HG03558 (cell line): Measurements from ENCODE around the gene MITF.

ENCODE experiments used
- ATAC-seq: cut with Tn5 transposase; IDR thresholded peaks from one replicate; pipeline ENCODE4 v1.9.1; 2021; ENCODE audit warnings: moderate number of reproducible peaks; ENCODE audit not compliant: unreplicated experiment; ENCODE audit errors: extremely low read depth

Gene MITF

DNA sequence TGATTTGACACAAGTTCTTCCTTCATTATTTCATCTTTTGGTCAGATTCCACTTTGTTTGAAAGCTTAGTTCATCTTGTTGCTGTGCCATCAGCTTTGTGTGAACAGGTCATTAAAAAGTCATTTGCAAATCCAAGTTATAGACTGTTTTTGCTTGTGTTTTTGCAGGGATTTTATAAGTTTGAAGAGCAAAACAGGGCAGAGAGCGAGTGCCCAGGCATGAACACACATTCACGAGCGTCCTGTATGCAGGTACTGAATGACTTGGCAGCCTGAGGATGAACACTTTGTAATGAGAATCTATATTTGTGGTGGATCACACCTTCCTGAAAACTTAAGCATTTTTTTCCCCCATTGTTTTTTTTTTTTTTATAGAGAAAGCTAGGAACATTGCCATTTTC lies 199.7 kb downstream of the MITF start:
- no peak for ATAC-seq

DNA sequence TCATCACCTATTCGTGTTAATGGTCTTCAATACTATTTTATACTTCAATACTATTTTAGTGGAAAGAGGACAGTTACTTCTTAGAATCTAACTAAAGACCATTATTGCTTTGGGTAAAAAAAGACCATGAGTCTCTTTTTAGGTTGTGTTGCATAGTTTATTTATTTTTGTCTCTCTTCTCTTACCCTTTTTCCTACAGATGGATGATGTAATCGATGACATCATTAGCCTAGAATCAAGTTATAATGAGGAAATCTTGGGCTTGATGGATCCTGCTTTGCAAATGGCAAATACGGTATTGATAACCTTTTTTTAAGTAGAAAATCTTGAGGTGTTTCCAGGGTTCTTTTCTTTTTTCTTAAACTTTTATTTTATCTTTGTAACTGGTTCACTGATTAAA lies 201.8 kb downstream of the MITF start:
- no peak for ATAC-seq

GRCh38 chr3:69941439-69942176 lies 202.3 kb downstream of the MITF start:
- ATAC-seq: no peak

DNA sequence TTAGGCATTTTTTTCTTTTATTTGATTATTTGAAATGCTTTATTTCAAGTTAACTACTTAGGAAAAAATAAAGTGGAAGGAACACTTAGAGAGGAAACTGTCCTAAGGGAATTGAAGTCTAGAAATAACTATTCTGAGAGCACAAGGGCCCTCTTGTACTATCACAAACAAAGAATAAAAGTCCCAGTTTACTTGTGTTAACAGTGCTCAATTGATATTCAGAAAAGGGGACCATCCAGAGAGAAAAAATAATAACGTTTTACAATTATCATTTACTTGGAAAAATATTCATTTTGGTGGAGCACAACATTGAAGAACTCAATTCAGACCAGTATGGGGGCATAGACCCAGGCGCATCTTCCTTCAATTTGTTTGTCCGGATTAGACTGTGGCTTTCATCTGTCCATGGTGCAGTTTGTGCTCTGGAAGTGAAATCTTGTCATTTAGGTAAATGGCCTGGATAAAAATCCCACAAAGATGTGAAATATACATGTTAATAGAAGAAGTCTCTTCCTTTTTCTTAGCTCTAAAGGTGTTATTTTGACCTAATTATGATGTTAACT lies 205.7 kb downstream of the MITF start:
- ATAC-seq: no peak

GRCh38 chr3:69948246-69948862 lies 209.1 kb downstream of the MITF start:
- no peak for ATAC-seq

DNA sequence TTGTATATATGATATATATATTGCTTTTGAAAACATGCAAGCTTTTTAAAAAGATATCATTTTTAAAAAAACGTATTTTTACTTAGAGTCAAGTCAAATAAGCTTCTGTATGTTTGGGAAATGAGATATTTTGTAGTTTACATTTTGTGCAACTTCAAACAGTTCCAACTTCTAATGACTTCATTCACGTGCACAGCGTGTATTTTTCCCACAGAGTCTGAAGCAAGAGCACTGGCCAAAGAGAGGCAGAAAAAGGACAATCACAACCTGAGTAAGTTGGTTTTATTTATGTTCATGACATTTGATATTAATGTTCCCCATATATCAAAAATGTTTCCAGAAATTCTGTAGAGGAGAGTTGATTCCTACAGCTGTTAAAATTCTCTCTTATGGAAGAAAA lies 212.4 kb downstream of the MITF start:
- no peak for ATAC-seq

DNA sequence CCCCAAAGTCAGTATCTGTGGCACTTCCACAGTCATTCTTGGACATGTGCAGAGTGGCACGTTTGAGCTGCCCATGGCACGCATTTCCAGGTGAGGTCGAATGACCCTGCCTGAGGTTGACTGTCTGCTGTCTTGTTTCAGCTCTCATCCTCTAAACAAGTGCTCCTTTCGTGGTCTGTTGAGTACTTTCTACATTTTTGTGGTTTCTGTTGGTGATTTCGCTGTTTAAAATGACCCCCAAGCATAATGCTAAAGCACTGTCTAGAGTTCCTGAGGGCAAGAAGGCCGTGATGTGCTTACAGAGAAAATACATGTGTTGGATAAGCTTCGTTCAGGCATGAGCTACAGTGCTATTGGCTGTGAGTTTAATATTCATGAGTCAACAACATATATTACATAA lies 220.3 kb downstream of the MITF start:
- ATAC-seq: no peak

GRCh38 chr3:69961706-69962439 lies 222.6 kb downstream of the MITF start:
- no peak for ATAC-seq

DNA sequence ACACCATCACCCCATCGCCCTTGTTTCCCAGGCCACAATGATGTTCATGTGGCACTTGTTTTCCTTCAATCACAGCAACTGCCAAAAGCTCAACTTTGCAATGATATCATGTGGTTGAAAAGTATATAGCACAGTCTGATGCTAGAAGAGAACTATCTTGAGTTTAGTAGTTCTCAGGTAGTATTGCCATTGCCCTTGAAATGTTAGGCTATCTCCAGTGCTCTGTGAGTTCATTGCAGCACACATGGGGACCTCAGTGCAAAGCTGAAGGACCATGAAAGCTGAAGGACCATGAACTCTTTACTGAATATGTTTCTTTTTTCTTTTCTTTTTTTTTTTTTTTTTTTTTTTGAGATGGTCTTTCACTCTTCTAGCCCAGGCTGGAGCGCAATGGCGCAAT lies 224.4 kb downstream of the MITF start:
- ATAC-seq: no peak

DNA sequence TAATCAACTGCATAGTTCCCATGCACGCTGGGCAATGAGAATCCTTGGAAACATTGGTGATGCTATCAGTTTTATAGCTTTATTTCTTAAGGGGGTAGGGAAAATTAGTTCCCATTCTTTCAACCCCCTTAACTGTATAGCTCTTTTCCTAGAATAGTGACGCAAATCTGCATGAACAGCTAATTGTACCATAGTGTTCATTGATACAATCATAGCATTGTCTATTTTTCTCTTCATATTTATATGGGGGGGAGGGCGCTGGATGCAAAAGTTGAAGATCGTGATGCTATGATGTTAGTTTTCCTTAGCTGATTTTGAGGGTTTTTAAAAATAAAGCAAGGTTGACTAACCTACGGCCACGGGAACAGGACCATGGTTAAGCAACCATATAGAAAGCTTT lies 227.9 kb downstream of the MITF start:
- no peak for ATAC-seq

- no peak for ATAC-seq
Observed at GRCh38 chr3:69970827-69971226, 231.6 kb downstream of the MITF start.

- no peak for ATAC-seq
Observed at GRCh38 chr3:69972672-69973071, 233.4 kb downstream of the MITF start.

- no peak for ATAC-seq
Observed at GRCh38 chr3:69976021-69976420, 236.8 kb downstream of the MITF start.

DNA sequence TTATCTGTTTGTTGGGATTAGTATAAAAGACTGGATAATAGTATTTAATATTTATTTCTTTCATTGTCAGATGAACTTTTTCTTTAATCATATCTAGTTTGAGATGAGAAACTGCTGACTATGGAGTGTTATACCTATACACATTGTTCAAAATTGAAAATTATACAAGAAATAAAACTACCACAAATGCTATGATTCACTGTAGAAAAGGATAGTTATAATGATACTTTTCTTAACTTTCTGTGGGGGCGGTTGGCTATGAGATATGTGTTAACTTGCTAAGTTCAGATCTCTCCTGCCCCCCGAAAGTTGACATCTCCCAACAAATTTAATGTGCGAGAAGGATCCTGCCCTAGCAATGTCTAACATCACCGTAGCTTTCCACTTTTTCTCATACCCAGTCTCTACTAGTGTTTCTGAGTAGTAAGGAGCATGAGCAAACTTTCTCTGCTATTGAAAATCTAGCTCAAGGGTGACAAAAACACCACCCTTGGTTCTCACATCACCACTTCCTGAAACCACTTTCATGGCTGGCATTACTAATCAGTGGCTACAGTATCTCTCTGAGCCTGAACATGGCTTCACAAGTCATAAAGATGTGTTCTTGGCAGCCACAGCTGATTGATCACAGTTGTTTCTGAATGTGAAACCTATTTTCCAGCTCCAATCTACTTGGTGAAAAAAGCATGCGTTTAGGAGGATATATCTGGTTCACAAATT lies 244.4 kb downstream of the MITF start:
- ATAC-seq: no peak

- no peak for ATAC-seq
Observed at GRCh38 chr3:69985266-69985665, 246.0 kb downstream of the MITF start.

DNA sequence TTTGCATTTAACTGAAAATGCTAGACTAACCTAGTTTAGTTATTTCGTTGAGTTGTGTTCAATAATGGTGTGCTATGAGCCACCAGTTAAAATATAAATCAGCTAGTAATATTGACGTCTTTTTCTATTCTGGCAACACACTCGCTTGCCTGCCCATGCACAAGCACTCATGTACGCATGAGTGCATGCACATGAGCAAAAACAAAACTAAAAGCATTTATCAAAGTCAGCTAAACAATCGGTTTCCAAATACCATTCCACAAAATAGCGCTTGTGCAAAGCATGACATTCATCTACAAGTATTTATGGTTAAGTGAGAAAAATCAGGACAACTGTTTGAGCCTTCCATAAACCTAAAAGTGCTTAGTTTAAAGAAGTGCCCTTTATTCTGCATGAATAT lies 247.2 kb downstream of the MITF start:
- ATAC-seq: no peak

DNA sequence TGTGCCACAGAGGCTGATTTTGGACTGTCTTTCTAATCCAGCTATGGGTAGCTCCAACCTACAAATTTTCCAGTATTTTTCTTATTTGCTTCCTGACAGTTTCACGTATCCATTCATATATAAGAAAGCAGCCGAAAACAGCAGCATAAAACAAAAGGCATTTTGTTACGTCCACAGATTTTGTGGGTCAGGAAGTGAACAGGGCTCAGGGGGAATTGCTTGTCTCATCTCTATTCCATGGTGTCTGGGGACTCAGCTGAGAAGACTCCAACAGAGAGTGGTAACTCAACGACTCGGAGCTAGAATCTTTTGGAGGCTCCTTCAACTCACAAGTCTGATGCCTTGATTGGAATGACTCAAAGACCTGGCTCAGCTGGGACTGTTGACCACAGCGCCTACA lies 248.6 kb downstream of the MITF start:
- no peak for ATAC-seq

GRCh38 chr3:69993757-69994156 lies 254.5 kb downstream of the MITF start:
- ATAC-seq: no peak

- no peak for ATAC-seq
Observed at GRCh38 chr3:69994919-69995318, 255.7 kb downstream of the MITF start.

- no peak for ATAC-seq
Observed at GRCh38 chr3:69997631-69998307, 258.5 kb downstream of the MITF start.
